ENCODE data around the gene CNPY3.

Gene CNPY3

DNA sequence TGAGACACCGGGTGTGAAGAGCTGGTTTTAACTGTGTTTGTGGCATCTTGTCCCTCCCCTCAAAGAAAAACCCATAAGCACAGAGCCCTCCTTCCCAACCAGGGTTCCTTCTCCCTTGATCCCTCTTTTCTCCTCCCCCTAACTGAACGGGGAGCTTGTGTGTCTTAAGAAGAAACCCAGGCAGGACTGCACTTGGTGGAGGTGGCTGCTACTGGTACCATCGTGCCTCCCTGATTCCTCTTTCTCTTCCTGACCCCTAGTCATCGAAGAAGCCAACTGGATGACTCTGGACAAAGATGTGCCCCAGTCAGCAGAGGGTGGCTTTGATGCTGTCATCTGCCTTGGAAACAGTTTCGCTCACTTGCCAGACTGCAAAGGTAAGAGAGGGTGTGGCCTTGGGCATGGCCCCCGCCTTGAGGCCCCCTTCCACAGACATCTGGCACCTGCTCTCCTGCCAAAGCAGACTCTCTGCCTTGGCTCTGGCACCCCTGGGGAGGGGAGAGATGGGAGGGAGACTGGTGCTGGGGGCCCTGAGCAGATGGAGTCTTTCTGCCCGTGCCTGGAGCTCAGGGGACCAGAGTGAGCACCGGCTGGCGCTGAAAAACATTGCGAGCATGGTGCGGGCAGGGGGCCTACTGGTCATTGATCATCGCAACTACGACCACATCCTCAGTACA is 33.4 kb downstream of the CNPY3 start:
- Histone ChIP-seq H3K27ac (ENCODE audit: low read depth, low read length) (no peak overlapping the region), H3K36me3 (ENCODE audit: insufficient read depth, low read length) (peaks cover 32% of the 10 kb centered on the region), H3K27me3 (ENCODE audit: control insufficient read depth in 1 of 2, insufficient read depth in 2 of 2, low read length in 2 of 2) (peaks cover 0 to 4% of the 10 kb centered on the region in 2 donors), H3K9me3 (ENCODE audit: low read length) (no peaks in the 10 kb centered on the region), H3K4me3 (ENCODE audit: low read depth in 1 of 2, low read length in 2 of 2) (no peak overlapping the region), H3K4me1 (ENCODE audit: insufficient read depth, low read length) (peaks cover 11% of the 10 kb centered on the region), H3K9ac (ENCODE audit: low read length) (no peak overlapping the region)

- peaks cover 34% of the 10 kb centered on the region for H3K36me3 ChIP-seq (ENCODE audit: insufficient read depth, low read length)
- no peak overlapping the region for H3K9ac ChIP-seq (ENCODE audit: low read length)
- no peak overlapping the region for H3K27ac ChIP-seq (ENCODE audit: low read depth, low read length)
- peaks cover 11% of the 10 kb centered on the region for H3K4me1 ChIP-seq (ENCODE audit: insufficient read depth, low read length)
- H3K4me3 ChIP-seq (ENCODE audit: low read depth in 1 of 2, low read length in 2 of 2): no peak overlapping the region
- H3K9me3 ChIP-seq (ENCODE audit: low read length): no peaks in the 10 kb centered on the region
- peaks cover 0 to 4% of the 10 kb centered on the region in 2 donors for H3K27me3 ChIP-seq (ENCODE audit: control insufficient read depth in 1 of 2, insufficient read depth in 2 of 2, low read length in 2 of 2)
Measured at GRCh38 chr6:42963179-42963854, 34.0 kb downstream of the CNPY3 start.

DNA sequence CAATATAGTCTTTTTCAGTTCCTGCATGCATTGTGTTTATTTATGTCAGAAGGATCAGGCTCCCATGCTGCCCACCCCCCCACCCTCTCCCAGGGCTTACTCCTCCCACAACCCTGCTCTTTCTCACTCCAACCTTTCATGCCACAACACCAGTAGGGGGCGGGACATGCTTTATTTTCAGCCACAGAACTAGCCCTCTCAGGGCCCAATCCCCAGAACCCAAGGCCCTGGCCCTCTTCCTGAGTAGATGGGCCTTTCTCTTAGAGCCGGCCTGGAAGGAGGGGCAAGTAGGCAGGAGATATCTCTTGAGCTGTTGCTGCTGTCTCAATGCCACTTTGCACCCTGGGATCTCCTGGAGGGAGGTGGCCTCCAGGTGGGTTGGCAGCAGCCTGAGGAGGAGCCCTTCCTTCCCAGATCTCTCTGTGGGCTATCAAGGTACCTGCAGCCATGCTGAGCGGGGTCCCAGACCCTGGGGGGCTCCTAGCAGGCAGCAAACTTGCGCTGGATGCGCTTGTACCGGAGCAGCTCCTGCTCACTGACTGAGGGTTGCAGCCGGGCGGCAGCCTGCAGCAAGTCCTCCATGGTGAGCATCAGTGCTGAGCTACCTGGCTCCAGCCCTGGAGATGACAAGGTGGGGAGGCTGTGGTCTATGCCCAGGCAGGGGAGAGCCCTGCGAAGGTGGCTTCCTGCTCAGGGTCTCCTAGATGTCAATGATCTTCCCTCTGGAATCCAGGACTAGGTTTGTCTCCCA is 34.8 kb downstream of the CNPY3 start:
- no peak overlapping the region for H3K4me3 ChIP-seq (ENCODE audit: low read depth in 1 of 2, low read length in 2 of 2)
- H3K27ac ChIP-seq (ENCODE audit: low read depth, low read length): no peak overlapping the region
- no peak overlapping the region for H3K9ac ChIP-seq (ENCODE audit: low read length)
- no peaks in the 10 kb centered on the region for H3K9me3 ChIP-seq (ENCODE audit: low read length)
- peaks cover 41% of the 10 kb centered on the region for H3K36me3 ChIP-seq (ENCODE audit: insufficient read depth, low read length)
- peaks cover 0 to 4% of the 10 kb centered on the region in 2 donors for H3K27me3 ChIP-seq (ENCODE audit: control insufficient read depth in 1 of 2, insufficient read depth in 2 of 2, low read length in 2 of 2)
- H3K4me1 ChIP-seq (ENCODE audit: insufficient read depth, low read length): peaks cover 11% of the 10 kb centered on the region

GRCh38 chr6:42966571-42966970 is 37.3 kb downstream of the CNPY3 start:
- Histone ChIP-seq H3K4me3 (ENCODE audit: low read depth in 1 of 2, low read length in 2 of 2) (no peak overlapping the region), H3K27ac (ENCODE audit: low read depth, low read length) (no peak overlapping the region), H3K4me1 (ENCODE audit: insufficient read depth, low read length) (no peaks in the 10 kb centered on the region), H3K36me3 (ENCODE audit: insufficient read depth, low read length) (peaks cover 48% of the 10 kb centered on the region), H3K9me3 (ENCODE audit: low read length) (no peaks in the 10 kb centered on the region), H3K9ac (ENCODE audit: low read length) (no peak overlapping the region), H3K27me3 (ENCODE audit: control insufficient read depth in 1 of 2, insufficient read depth in 2 of 2, low read length in 2 of 2) (no peaks in the 10 kb centered on the region)

DNA sequence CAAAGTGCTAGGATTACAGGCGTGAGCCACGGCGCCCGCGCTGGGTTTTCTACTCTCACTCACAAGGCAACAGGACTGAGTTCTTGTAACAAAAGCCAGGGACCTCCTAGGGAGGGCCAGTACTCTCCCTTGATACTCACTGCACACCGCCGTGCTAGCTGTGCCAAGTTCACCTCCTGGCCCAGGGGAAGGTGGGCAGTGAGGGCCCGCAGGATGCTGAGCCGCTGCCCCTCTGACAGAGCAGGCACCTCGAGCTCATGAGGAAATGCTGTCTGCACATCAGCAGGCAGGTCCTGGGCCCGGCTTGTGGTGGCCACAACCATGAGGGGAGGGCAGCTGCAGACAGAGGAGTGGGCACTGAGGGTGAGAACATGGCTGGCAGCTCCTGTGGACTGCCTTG is 37.9 kb downstream of the CNPY3 start:
- Histone ChIP-seq H3K4me3 (ENCODE audit: low read depth in 1 of 2, low read length in 2 of 2) (no peak overlapping the region), H3K9ac (ENCODE audit: low read length) (no peak overlapping the region), H3K27me3 (ENCODE audit: control insufficient read depth in 1 of 2, insufficient read depth in 2 of 2, low read length in 2 of 2) (no peaks in the 10 kb centered on the region), H3K4me1 (ENCODE audit: insufficient read depth, low read length) (no peaks in the 10 kb centered on the region), H3K36me3 (ENCODE audit: insufficient read depth, low read length) (peaks cover 48% of the 10 kb centered on the region), H3K27ac (ENCODE audit: low read depth, low read length) (no peak overlapping the region), H3K9me3 (ENCODE audit: low read length) (no peaks in the 10 kb centered on the region)

- no peaks in the 10 kb centered on the region for H3K9me3 ChIP-seq (ENCODE audit: low read length)
- peaks cover 48% of the 10 kb centered on the region for H3K36me3 ChIP-seq (ENCODE audit: insufficient read depth, low read length)
- H3K27ac ChIP-seq (ENCODE audit: low read depth, low read length): no peak overlapping the region
- H3K9ac ChIP-seq (ENCODE audit: low read length): no peak overlapping the region
- no peak overlapping the region for H3K4me3 ChIP-seq (ENCODE audit: low read depth in 1 of 2, low read length in 2 of 2)
- no peaks in the 10 kb centered on the region for H3K4me1 ChIP-seq (ENCODE audit: insufficient read depth, low read length)
- H3K27me3 ChIP-seq (ENCODE audit: control insufficient read depth in 1 of 2, insufficient read depth in 2 of 2, low read length in 2 of 2): no peaks in the 10 kb centered on the region
Measured at GRCh38 chr6:42968126-42968701, 38.9 kb downstream of the CNPY3 start.

- peaks cover 49% of the 10 kb centered on the region for H3K36me3 ChIP-seq (ENCODE audit: insufficient read depth, low read length)
- no peak overlapping the region for H3K9ac ChIP-seq (ENCODE audit: low read length)
- H3K27ac ChIP-seq (ENCODE audit: low read depth, low read length): no peak overlapping the region
- no peaks in the 10 kb centered on the region for H3K27me3 ChIP-seq (ENCODE audit: control insufficient read depth in 1 of 2, insufficient read depth in 2 of 2, low read length in 2 of 2)
- no peaks in the 10 kb centered on the region for H3K4me1 ChIP-seq (ENCODE audit: insufficient read depth, low read length)
- H3K9me3 ChIP-seq (ENCODE audit: low read length): no peaks in the 10 kb centered on the region
- H3K4me3 ChIP-seq (ENCODE audit: low read depth in 1 of 2, low read length in 2 of 2): no peak overlapping the region
Measured at GRCh38 chr6:42968783-42969182, 39.5 kb downstream of the CNPY3 start.

DNA sequence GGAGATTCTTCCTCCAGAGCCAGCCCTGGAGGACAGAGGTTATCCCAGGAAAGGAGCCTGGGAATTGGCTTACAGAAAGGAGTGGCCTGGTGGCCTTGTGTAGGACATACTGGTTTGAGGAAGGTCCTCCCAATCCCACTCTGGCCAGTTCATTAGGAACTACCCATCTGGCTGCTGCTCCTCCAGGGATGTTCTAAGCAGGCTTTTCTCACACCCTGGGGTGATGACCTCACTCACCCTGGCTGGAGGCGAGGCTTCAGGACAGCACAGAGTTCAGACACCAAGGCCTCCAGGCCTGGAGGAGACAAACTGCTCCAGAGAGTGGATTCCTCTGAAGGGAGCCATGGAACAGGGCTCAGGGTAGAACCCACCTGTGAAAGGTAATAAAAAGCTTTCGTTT is 40.2 kb downstream of the CNPY3 start:
- H3K9me3 ChIP-seq (ENCODE audit: low read length): no peaks in the 10 kb centered on the region
- no peaks in the 10 kb centered on the region for H3K4me1 ChIP-seq (ENCODE audit: insufficient read depth, low read length)
- H3K4me3 ChIP-seq (ENCODE audit: low read depth in 1 of 2, low read length in 2 of 2): no peak overlapping the region
- no peak overlapping the region for H3K9ac ChIP-seq (ENCODE audit: low read length)
- H3K27me3 ChIP-seq (ENCODE audit: control insufficient read depth in 1 of 2, insufficient read depth in 2 of 2, low read length in 2 of 2): no peaks in the 10 kb centered on the region
- H3K27ac ChIP-seq (ENCODE audit: low read depth, low read length): no peak overlapping the region
- H3K36me3 ChIP-seq (ENCODE audit: insufficient read depth, low read length): peaks cover 45% of the 10 kb centered on the region

DNA sequence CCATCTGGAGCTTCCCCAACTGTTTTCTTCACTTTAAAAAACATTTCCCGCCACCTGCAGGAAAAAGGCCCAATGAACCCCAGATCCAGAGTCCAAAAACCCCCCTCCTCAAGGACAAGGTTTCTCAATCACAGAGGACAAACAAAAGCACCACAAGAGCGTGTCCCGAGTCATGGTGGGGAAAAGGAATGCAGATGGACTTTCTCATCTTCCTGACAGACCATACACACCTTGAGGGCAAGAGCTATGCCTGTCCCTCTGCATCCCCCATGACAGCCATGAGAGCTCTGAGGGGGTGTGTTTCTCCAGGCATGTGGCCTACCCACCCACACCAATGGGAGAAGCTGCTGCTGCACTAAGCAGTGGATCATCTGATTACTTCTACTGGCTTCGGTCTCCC is 40.7 kb downstream of the CNPY3 start:
- peaks cover 40% of the 10 kb centered on the region for H3K36me3 ChIP-seq (ENCODE audit: insufficient read depth, low read length)
- no peak overlapping the region for H3K27ac ChIP-seq (ENCODE audit: low read depth, low read length)
- H3K9ac ChIP-seq (ENCODE audit: low read length): no peak overlapping the region
- no peaks in the 10 kb centered on the region for H3K27me3 ChIP-seq (ENCODE audit: control insufficient read depth in 1 of 2, insufficient read depth in 2 of 2, low read length in 2 of 2)
- no peak overlapping the region for H3K4me3 ChIP-seq (ENCODE audit: low read depth in 1 of 2, low read length in 2 of 2)
- no peaks in the 10 kb centered on the region for H3K4me1 ChIP-seq (ENCODE audit: insufficient read depth, low read length)
- no peaks in the 10 kb centered on the region for H3K9me3 ChIP-seq (ENCODE audit: low read length)

GRCh38 chr6:42970871-42971612 is 41.8 kb downstream of the CNPY3 start:
- Histone ChIP-seq H3K36me3 (ENCODE audit: insufficient read depth, low read length) (peaks cover 31% of the 10 kb centered on the region), H3K9me3 (ENCODE audit: low read length) (no peaks in the 10 kb centered on the region), H3K4me1 (ENCODE audit: insufficient read depth, low read length) (no peaks in the 10 kb centered on the region), H3K27me3 (ENCODE audit: control insufficient read depth in 1 of 2, insufficient read depth in 2 of 2, low read length in 2 of 2) (no peaks in the 10 kb centered on the region), H3K9ac (ENCODE audit: low read length) (no peak overlapping the region), H3K27ac (ENCODE audit: low read depth, low read length) (no peak overlapping the region), H3K4me3 (ENCODE audit: low read depth in 1 of 2, low read length in 2 of 2) (no peak overlapping the region)

Measured in muscle layer of colon (tissue), 2 donors.